Stimulated activated naive CD4-positive, alpha-beta T cell (primary cell): ENCODE measurements around the gene RNF222.

Source experiments
- DNase-seq, 6 experiments: peaks; one replicate each; lab custom pipeline; 2025; lab: John Stamatoyannopoulos, UW

Gene RNF222

DNA sequence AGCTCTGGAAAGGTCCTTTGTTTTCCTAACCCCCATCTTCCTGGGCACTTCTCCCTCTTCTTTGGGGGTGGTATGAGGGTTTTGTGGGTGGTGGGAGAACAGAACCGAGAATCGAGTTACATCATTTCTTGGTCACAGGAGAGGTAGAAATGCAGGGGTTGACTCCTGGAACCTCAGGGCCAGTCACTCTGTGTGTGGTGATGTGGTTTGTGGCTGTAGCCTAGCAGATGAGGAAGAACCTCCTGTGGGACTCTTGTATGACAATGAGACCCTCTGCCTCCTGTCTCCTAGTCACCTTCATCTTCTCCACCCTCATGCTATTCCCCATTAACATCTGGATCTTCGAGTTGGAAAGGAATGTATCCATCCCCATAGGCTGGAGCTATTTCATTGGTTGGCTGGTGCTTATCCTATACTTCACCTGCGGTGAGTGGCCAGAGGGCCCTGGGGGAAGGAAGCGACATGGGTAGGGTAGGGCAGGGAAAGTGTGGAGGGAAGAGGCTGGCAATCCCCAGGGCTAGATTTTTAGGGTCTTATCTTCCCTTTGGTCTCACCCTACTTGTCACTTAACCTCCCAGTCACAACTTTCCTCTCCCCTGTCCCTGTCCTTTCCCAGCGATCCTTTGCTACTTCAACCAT lies 52.5 kb downstream of the RNF222 start:
- no peak for DNase-seq

DNA sequence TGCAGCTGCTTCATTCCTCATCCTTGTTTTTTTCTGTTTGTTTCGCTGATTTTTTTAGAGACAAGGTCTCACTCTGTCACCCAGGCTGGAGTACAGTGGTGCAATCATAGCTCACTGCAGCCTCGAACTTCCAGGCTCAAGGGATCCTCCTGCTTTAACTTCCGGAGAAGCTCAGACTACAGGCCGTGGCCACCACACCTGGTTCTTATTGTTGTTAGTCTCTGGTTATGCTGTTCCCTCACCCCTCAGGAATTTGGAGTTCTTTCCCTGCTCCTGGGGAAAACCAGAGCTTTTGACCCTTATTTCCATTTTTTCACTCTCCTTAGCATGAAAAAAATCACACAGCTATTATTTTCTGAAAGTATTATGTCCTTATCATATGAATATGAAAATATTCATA lies 56.2 kb downstream of the RNF222 start:
- DNase-seq = no peak
